AG09309 (cell line): ENCODE data around the gene POPDC2.
"Not testable (repeated sequence)": the region's sequence is repeated elsewhere in the genome, so short reads cannot be mapped to it uniquely, and the experiment has no call there.

Source experiments
- DNase-seq: peaks from one replicate; pipeline ENCODE4 v3.0.0-alpha.2; 2010; ENCODE audit warnings: low read depth
- H3K4me3 ChIP-seq: 2 replicates; pipeline ENCODE4 v1.5.1; 2011; ENCODE audit warnings: mild to moderate bottlenecking, low read depth, low read length, moderate library complexity; ENCODE audit not compliant: control insufficient read depth
- CTCF ChIP-seq: IDR thresholded peaks from 2 replicates; pipeline ENCODE4 v1.5.1; 2011; ENCODE audit warnings: mild to moderate bottlenecking, low read depth, low read length, inconsistent platforms; ENCODE audit not compliant: insufficient read depth, control insufficient read depth; ENCODE audit errors: missing control alignments

The POPDC2 gene

GRCh38 chr3:119597548-119598288 is 62.7 kb downstream of the POPDC2 start, which contains the start of gene PLA1A:
PLA1A (plus strand) TSS chr3:119597885; CDS start chr3:119597914, 29 bp downstream.
- no peak for TF ChIP-seq CTCF
- H3K4me3 ChIP-seq: no peak within 1 kb of the TSS
- no peak for DNase-seq

- H3K4me3 ChIP-seq: no peak overlapping the region
- no peak for DNase-seq
- no peak for TF ChIP-seq CTCF
These were observed 64.0 kb downstream of the POPDC2 start for GRCh38 chr3:119596398-119596797.

GRCh38 chr3:119595639-119596334 is 64.6 kb downstream of the POPDC2 start:
- H3K4me3 ChIP-seq: no peak overlapping the region
- DNase-seq: no peak

GRCh38 chr3:119594929-119595328 is 65.5 kb downstream of the POPDC2 start:
- DNase-seq, H3K4me3 ChIP-seq: not testable (repeated sequence)

More at GRCh38 chr3:119595639-119596334, 64.6 kb downstream of the POPDC2 start:
- TF ChIP-seq CTCF: no peak

GRCh38 chr3:119594066-119594465 is 66.3 kb downstream of the POPDC2 start:
- DNase-seq: no peak
- no peak for TF ChIP-seq CTCF
- no peak overlapping the region for H3K4me3 ChIP-seq

- H3K4me3 ChIP-seq: no peak overlapping the region
- DNase-seq: no peak
- TF ChIP-seq CTCF: no peak
These were observed 67.5 kb downstream of the POPDC2 start for GRCh38 chr3:119592861-119593260.
